Progenitor cell of endocrine pancreas (in vitro differentiated cells): ENCODE measurements around the gene CSTF3. TPM values are rescaled to one million over a fixed set of nuclear protein-coding genes. Genes with fewer than 3 reads are reported as not detected.
"Not testable (repeated sequence)": the region's sequence is repeated elsewhere in the genome, so short reads cannot be mapped to it uniquely, and the experiment has no call there.

Experiments
- DNase-seq: peaks from one replicate; pipeline ENCODE4 v3.0.0; 2021; ENCODE audit warnings: low spot score; ENCODE audit not compliant: unreplicated experiment
- H3K27ac Mint-ChIP-seq: 2 replicates; pipeline ENCODE4 v1.8.0; 2021; ENCODE audit warnings: mild to moderate bottlenecking, moderate library complexity, mixed read lengths
- H3K27me3 Mint-ChIP-seq: 2 replicates; pipeline ENCODE4 v1.8.0; 2021; ENCODE audit warnings: mixed read lengths
- H3K36me3 Mint-ChIP-seq: 2 replicates; pipeline ENCODE4 v1.8.0; 2022; ENCODE audit warnings: mixed read lengths; ENCODE audit not compliant: insufficient read depth
- H3K4me1 Mint-ChIP-seq: 2 replicates; pipeline ENCODE4 v1.8.0; 2021; ENCODE audit warnings: low read depth, mixed read lengths
- H3K4me3 Mint-ChIP-seq: 2 replicates; pipeline ENCODE4 v1.8.0; 2021; ENCODE audit warnings: low read depth, mild to moderate bottlenecking, moderate library complexity, mixed read lengths
- H3K9me3 Mint-ChIP-seq: 2 replicates; pipeline ENCODE4 v1.8.0; 2021; ENCODE audit warnings: low read depth, mixed read lengths
- CTCF ChIP-seq: fragments of 200-600 bp; sonication (generic); IDR thresholded peaks from one replicate; pipeline ENCODE4 v1.5.0; 2021; ENCODE audit warnings: antibody characterized with exemption, mild to moderate bottlenecking; ENCODE audit not compliant: unreplicated experiment
- total RNA-seq: library from RNA; stranded (reverse); gene quantifications from 2 replicates; pipeline ENCODE4 v1.2.1, GENCODE V29; 2021

Gene CSTF3
- total RNA-seq, 1 donor from 2014 or later = 43.5 TPM

- Mint-ChIP-seq H3K4me3 (no peak overlapping the region), H3K4me1 (peaks cover 2% of the 10 kb centered on the region), H3K27me3 (no peaks in the 10 kb centered on the region), H3K27ac (no peak overlapping the region), H3K36me3 (peaks cover 2% of the 10 kb centered on the region), H3K9me3 (no peaks in the 10 kb centered on the region)
- no peak for DNase-seq
- no peak for TF ChIP-seq CTCF
These were observed 27.5 kb downstream of the CSTF3 start for GRCh38 chr11:33133761-33134160.

- Mint-ChIP-seq H3K27me3 (no peaks in the 10 kb centered on the region), H3K9me3 (no peaks in the 10 kb centered on the region), H3K4me3 (no peak overlapping the region), H3K4me1 (peaks cover 3% of the 10 kb centered on the region), H3K27ac (no peak overlapping the region), H3K36me3 (peaks cover 2% of the 10 kb centered on the region)
- no peak for DNase-seq
- no peak for TF ChIP-seq CTCF
These were observed 28.8 kb downstream of the CSTF3 start for GRCh38 chr11:33132510-33132909.

GRCh38 chr11:33128739-33129138 lies 32.5 kb downstream of the CSTF3 start:
- no peaks in the 10 kb centered on the region for H3K27me3 Mint-ChIP-seq
- H3K4me1 Mint-ChIP-seq = peaks cover 3% of the 10 kb centered on the region
- TF ChIP-seq CTCF = no peak
- H3K4me3 Mint-ChIP-seq = no peak overlapping the region
- peaks cover 17% of the 10 kb centered on the region for H3K36me3 Mint-ChIP-seq
- peaks cover 10% of the 10 kb centered on the region for H3K9me3 Mint-ChIP-seq
- H3K27ac Mint-ChIP-seq = no peak overlapping the region
- DNase-seq = no peak

- peaks cover 15% of the 10 kb centered on the region for H3K36me3 Mint-ChIP-seq
- no peak overlapping the region for H3K4me3 Mint-ChIP-seq
- H3K27me3 Mint-ChIP-seq = no peaks in the 10 kb centered on the region
- peaks cover 10% of the 10 kb centered on the region for H3K9me3 Mint-ChIP-seq
- TF ChIP-seq CTCF = no peak
- DNase-seq = no peak
- H3K4me1 Mint-ChIP-seq = peaks cover 3% of the 10 kb centered on the region
- no peak overlapping the region for H3K27ac Mint-ChIP-seq
These were observed 35.7 kb downstream of the CSTF3 start for GRCh38 chr11:33125611-33126010.

GRCh38 chr11:33125025-33125424 lies 36.3 kb downstream of the CSTF3 start:
- H3K36me3 Mint-ChIP-seq = peaks cover 15% of the 10 kb centered on the region
- no peak overlapping the region for H3K4me3 Mint-ChIP-seq
- no peaks in the 10 kb centered on the region for H3K27me3 Mint-ChIP-seq
- peaks cover 10% of the 10 kb centered on the region for H3K9me3 Mint-ChIP-seq
- DNase-seq = no peak
- no peak for TF ChIP-seq CTCF
- H3K27ac Mint-ChIP-seq = no peak overlapping the region
- peaks cover 6% of the 10 kb centered on the region for H3K4me1 Mint-ChIP-seq

- H3K4me3 Mint-ChIP-seq, H3K27me3 Mint-ChIP-seq, H3K4me1 Mint-ChIP-seq, H3K27ac Mint-ChIP-seq, DNase-seq: not testable (repeated sequence)
- H3K36me3 Mint-ChIP-seq = peaks cover 15% of the 10 kb centered on the region
- H3K9me3 Mint-ChIP-seq = peaks cover 10% of the 10 kb centered on the region
These were observed 38.6 kb downstream of the CSTF3 start for GRCh38 chr11:33122696-33123095.
